H1 (cell line): ENCODE measurements around the gene KCNA4. TPM values are rescaled to one million over a fixed set of nuclear protein-coding genes. Genes with fewer than 3 reads are reported as not detected.

Experiments
- ASH2L ChIP-seq: fragments of 200-600, 300-600 bp; sonication (generic); IDR thresholded peaks from one replicate; pipeline ENCODE4 v1.7.1; 2017; ENCODE audit warnings: low read length
- EZH2 ChIP-seq: fragments of 200-600 bp; sonication (generic); IDR thresholded peaks from 2 replicates; pipeline ENCODE4 v1.7.1; 2012; ENCODE audit warnings: low read depth, mild to moderate bottlenecking, moderate library complexity, low read length, inconsistent platforms; ENCODE audit not compliant: severe bottlenecking
- HDAC2 ChIP-seq, 2 experiments: fragments of 300-600 bp in 1 of 2; sonication (generic) in 1 of 2; IDR thresholded peaks; 2 replicates each; pipeline ENCODE4 v1.6.1; 2011 to 2012; ENCODE audit warnings: low read depth in 2 of 2, low read length in 2 of 2, mild to moderate bottlenecking in 2 of 2, moderate library complexity in 2 of 2, borderline replicate concordance in 1 of 2, inconsistent platforms in 1 of 2
- KDM1A ChIP-seq: fragments of 200-600, 300-600 bp; sonication (generic); IDR thresholded peaks from 2 replicates; pipeline ENCODE4 v1.7.1; 2016; ENCODE audit warnings: mild to moderate bottlenecking, low read length, borderline replicate concordance
- MAFK ChIP-seq: IDR thresholded peaks from 2 replicates; pipeline ENCODE4 v1.6.1; 2012; ENCODE audit warnings: low read depth, mild to moderate bottlenecking, improper control_type of control experiment, low read length
- POLR2AphosphoS5 ChIP-seq: IDR thresholded peaks from 2 replicates; pipeline ENCODE4 v1.6.1; 2011; ENCODE audit warnings: low read depth, low read length
- RFX5 ChIP-seq: IDR thresholded peaks from 2 replicates; pipeline ENCODE4 v1.6.1; 2011; ENCODE audit warnings: low read depth, low read length, improper control_type of control experiment, borderline replicate concordance
- TBP ChIP-seq: IDR thresholded peaks from 2 replicates; pipeline ENCODE4 v1.6.1; 2011; ENCODE audit warnings: low read depth, low read length, improper control_type of control experiment
- polyA plus RNA-seq, 7 experiments: library from polyadenylated mRNA; depleted of rRNA in 3 of 7; stranded (reverse) in 5 of 7; unstranded in 2 of 7; fragments of >200 nt in 5 of 7; fragments of 200-250 nt in 2 of 7; gene quantifications; 1 replicate in 5 of 7; 2 replicates in 1 of 7; 4 replicates in 1 of 7; pipeline versions ENCODE4 v1.2.1 to v1.2.3, GENCODE V29; 2011 to 2013; ENCODE audit warnings: missing spikeins in 2 of 7, mixed read lengths in 2 of 7
- total RNA-seq: library from RNA; stranded (reverse); fragmentation: NEBNext Ultra II Directional; extraction: Animal tissue kit (Norgen Biotek cat#: 25700); gene quantifications from 2 replicates; pipeline ENCODE4 v1.2.1, GENCODE V29; 2021
- TF ChIP-seq, protein P1 (sequence below): fragments of 300-600 bp; sonication (generic); IDR thresholded peaks from 2 replicates; pipeline ENCODE4 v1.7.1; 2012; ENCODE audit warnings: low read length, moderate library complexity, mild to moderate bottlenecking, inconsistent platforms; ENCODE audit not compliant: insufficient replicate concordance

KCNA4 gene
- total and polyA plus RNA-seq, 2 of the 8 experiments (the other 6 are each of a cell fraction or from before 2014, with no cell fraction given), result not detected

DNA sequence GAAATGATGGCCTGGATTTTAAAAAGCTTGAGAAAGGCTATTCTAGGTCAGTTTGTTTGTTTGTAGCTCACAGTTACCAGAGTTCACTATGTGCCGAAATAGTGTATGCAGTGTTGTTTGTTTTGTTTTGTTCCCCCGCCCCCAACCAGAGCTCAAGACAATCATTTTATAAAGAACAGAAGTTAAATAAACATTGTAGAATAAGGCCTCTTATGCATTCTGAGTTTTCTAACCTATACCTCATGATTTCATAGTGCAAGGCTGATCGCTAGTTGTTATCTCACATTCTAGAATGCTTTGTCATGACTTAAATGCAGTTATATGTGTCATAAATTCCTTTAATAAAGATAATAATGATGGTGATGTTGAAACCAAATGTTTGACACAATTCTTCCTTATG, 7.8 kb downstream of the KCNA4 start (continued):
- TF ChIP-seq, protein P1, sequence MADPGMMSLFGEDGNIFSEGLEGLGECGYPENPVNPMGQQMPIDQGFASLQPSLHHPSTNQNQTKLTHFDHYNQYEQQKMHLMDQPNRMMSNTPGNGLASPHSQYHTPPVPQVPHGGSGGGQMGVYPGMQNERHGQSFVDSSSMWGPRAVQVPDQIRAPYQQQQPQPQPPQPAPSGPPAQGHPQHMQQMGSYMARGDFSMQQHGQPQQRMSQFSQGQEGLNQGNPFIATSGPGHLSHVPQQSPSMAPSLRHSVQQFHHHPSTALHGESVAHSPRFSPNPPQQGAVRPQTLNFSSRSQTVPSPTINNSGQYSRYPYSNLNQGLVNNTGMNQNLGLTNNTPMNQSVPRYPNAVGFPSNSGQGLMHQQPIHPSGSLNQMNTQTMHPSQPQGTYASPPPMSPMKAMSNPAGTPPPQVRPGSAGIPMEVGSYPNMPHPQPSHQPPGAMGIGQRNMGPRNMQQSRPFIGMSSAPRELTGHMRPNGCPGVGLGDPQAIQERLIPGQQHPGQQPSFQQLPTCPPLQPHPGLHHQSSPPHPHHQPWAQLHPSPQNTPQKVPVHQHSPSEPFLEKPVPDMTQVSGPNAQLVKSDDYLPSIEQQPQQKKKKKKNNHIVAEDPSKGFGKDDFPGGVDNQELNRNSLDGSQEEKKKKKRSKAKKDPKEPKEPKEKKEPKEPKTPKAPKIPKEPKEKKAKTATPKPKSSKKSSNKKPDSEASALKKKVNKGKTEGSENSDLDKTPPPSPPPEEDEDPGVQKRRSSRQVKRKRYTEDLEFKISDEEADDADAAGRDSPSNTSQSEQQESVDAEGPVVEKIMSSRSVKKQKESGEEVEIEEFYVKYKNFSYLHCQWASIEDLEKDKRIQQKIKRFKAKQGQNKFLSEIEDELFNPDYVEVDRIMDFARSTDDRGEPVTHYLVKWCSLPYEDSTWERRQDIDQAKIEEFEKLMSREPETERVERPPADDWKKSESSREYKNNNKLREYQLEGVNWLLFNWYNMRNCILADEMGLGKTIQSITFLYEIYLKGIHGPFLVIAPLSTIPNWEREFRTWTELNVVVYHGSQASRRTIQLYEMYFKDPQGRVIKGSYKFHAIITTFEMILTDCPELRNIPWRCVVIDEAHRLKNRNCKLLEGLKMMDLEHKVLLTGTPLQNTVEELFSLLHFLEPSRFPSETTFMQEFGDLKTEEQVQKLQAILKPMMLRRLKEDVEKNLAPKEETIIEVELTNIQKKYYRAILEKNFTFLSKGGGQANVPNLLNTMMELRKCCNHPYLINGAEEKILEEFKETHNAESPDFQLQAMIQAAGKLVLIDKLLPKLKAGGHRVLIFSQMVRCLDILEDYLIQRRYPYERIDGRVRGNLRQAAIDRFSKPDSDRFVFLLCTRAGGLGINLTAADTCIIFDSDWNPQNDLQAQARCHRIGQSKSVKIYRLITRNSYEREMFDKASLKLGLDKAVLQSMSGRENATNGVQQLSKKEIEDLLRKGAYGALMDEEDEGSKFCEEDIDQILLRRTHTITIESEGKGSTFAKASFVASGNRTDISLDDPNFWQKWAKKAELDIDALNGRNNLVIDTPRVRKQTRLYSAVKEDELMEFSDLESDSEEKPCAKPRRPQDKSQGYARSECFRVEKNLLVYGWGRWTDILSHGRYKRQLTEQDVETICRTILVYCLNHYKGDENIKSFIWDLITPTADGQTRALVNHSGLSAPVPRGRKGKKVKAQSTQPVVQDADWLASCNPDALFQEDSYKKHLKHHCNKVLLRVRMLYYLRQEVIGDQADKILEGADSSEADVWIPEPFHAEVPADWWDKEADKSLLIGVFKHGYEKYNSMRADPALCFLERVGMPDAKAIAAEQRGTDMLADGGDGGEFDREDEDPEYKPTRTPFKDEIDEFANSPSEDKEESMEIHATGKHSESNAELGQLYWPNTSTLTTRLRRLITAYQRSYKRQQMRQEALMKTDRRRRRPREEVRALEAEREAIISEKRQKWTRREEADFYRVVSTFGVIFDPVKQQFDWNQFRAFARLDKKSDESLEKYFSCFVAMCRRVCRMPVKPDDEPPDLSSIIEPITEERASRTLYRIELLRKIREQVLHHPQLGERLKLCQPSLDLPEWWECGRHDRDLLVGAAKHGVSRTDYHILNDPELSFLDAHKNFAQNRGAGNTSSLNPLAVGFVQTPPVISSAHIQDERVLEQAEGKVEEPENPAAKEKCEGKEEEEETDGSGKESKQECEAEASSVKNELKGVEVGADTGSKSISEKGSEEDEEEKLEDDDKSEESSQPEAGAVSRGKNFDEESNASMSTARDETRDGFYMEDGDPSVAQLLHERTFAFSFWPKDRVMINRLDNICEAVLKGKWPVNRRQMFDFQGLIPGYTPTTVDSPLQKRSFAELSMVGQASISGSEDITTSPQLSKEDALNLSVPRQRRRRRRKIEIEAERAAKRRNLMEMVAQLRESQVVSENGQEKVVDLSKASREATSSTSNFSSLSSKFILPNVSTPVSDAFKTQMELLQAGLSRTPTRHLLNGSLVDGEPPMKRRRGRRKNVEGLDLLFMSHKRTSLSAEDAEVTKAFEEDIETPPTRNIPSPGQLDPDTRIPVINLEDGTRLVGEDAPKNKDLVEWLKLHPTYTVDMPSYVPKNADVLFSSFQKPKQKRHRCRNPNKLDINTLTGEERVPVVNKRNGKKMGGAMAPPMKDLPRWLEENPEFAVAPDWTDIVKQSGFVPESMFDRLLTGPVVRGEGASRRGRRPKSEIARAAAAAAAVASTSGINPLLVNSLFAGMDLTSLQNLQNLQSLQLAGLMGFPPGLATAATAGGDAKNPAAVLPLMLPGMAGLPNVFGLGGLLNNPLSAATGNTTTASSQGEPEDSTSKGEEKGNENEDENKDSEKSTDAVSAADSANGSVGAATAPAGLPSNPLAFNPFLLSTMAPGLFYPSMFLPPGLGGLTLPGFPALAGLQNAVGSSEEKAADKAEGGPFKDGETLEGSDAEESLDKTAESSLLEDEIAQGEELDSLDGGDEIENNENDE, result no peak
- TF ChIP-seq TBP (no peak), ASH2L (no peak), POLR2AphosphoS5 (no peak), KDM1A (no peak), RFX5 (no peak), MAFK (no peak), HDAC2 (IDR thresholded peaks at IDR 0.05; ENCODE audit: borderline replicate concordance in 1 of 2, low read depth in 2 of 2, low read length in 2 of 2) (no peak), EZH2 (no peak)
